ENCODE results near the gene SPAG17. TPM values are rescaled to one million over a fixed set of nuclear protein-coding genes. Genes with fewer than 3 reads are reported as not detected.
A peak's percentile ranks its signal among the peaks of the same experiment; 100 is the strongest.

The SPAG17 gene
- total RNA-seq (2014; rRNA removed): not detected in 2 replicates
- percentile 2 among the genes with signal in this experiment for Bru-seq, nascent RNA
- not detected for BruChase-seq, experiment 1, labeled RNA remaining after a 6-hour chase
- percentile 0 among the genes with signal in this experiment for BruChase-seq, experiment 2, labeled RNA remaining after a 2-hour chase
- long read RNA-seq, partial matches to known transcripts: 0 of 1 reads
- long read RNA-seq, other reads (novel, unspliced or antisense): 1 of 1 reads

GRCh38 chr1:118185084-118185832 is at the start of gene SPAG17:
Gene SPAG17, minus strand, starts transcription at chr1:118185228. Its CDS starts 71 bp downstream, at chr1:118185157.
- TF ChIP-seq EZH2 (IDR thresholded peaks at IDR 0.05; ENCODE audit: low read length, unreplicated experiment) (no peak), EZH2phosphoT487 (IDR thresholded peaks at IDR 0.05; ENCODE audit: borderline replicate concordance, low read length) (no peak), CTCF (conservative IDR thresholded peaks at IDR 0.05; ENCODE audit: low read depth, low read length) (no peak)
- CTCF ChIA-PET: no interaction called here
- Histone ChIP-seq H3K9ac (ENCODE audit: low read length) (no peak within 1 kb of the TSS), H4K20me1 (ENCODE audit: low read length) (no peaks in the 10 kb centered on the region), H3K4me2 (ENCODE audit: low read length) (no peak within 1 kb of the TSS), H3K36me3 (ENCODE audit: low read depth, low read length) (no peaks in the 10 kb centered on the region), H3F3A (ENCODE audit: low read length, unreplicated experiment) (no peaks in the 10 kb centered on the region), H3K27ac (ENCODE audit: low read length) (no peak within 1 kb of the TSS), H3K9me2 (replicated peaks; ENCODE audit: low read length) (no peaks in the 10 kb centered on the region), H3K27me3 (ENCODE audit: low read length) (peaks cover 16% of the 10 kb centered on the region; the same call in 1 of the 2 replicates), H3K4me3 (ENCODE audit: low read length) (no peak within 1 kb of the TSS), H3K79me2 (ENCODE audit: low read length) (no peaks in the 10 kb centered on the region), H3K4me1 (ENCODE audit: insufficient read depth, low read length) (no peaks in the 10 kb centered on the region), H3K9me3 (ENCODE audit: low read length) (no peaks in the 10 kb centered on the region), H2AFZ (ENCODE audit: low read length) (no peak within 1 kb of the TSS)
- BruUV-seq (replicated peaks): no TSS peak
- POLR2A ChIA-PET (ENCODE audit: unreplicated experiment): no interaction called here
- no peak for DNase-seq
- intact Hi-C loops (cut with micrococcal nuclease): no loop called here
- no peak for ATAC-seq

- no peak overlapping the region for H3K9ac ChIP-seq (ENCODE audit: low read length)
- no peak overlapping the region for H3K4me2 ChIP-seq (ENCODE audit: low read length)
- intact Hi-C loops (cut with micrococcal nuclease): no loop called here
- no peak overlapping the region for H2AFZ ChIP-seq (ENCODE audit: low read length)
- H4K20me1 ChIP-seq (ENCODE audit: low read length): no peaks in the 10 kb centered on the region
- DNase-seq (no peak), ATAC-seq (no peak)
- no peak overlapping the region for H3K4me3 ChIP-seq (ENCODE audit: low read length)
- TF ChIP-seq EZH2phosphoT487 (IDR thresholded peaks at IDR 0.05; ENCODE audit: borderline replicate concordance, low read length) (no peak), CTCF (conservative IDR thresholded peaks at IDR 0.05; ENCODE audit: low read depth, low read length) (no peak), EZH2 (IDR thresholded peaks at IDR 0.05; ENCODE audit: low read length, unreplicated experiment) (no peak)
- no peaks in the 10 kb centered on the region for H3K9me3 ChIP-seq (ENCODE audit: low read length)
- no peak overlapping the region for H3K27ac ChIP-seq (ENCODE audit: low read length)
- H3K36me3 ChIP-seq (ENCODE audit: low read depth, low read length): no peaks in the 10 kb centered on the region
- no peaks in the 10 kb centered on the region for H3K79me2 ChIP-seq (ENCODE audit: low read length)
- H3K4me1 ChIP-seq (ENCODE audit: insufficient read depth, low read length): no peaks in the 10 kb centered on the region
- H3K27me3 ChIP-seq (ENCODE audit: low read length): peaks cover 7% of the 10 kb centered on the region; the same call in 1 of the 2 replicates
- H3K9me2 ChIP-seq (replicated peaks; ENCODE audit: low read length): no peaks in the 10 kb centered on the region
- POLR2A ChIA-PET (ENCODE audit: unreplicated experiment): no interaction called here
- no peaks in the 10 kb centered on the region for H3F3A ChIP-seq (ENCODE audit: low read length, unreplicated experiment)
- no TSS peak for BruUV-seq (replicated peaks)
- CTCF ChIA-PET: no interaction called here
These were observed 40.4 kb upstream of the SPAG17 start for GRCh38 chr1:118225471-118225870.

GRCh38 chr1:118223426-118223825 is 38.4 kb upstream of the SPAG17 start:
- Histone ChIP-seq H3K36me3 (ENCODE audit: low read depth, low read length) (no peaks in the 10 kb centered on the region), H4K20me1 (ENCODE audit: low read length) (no peaks in the 10 kb centered on the region), H2AFZ (ENCODE audit: low read length) (no peak overlapping the region), H3K79me2 (ENCODE audit: low read length) (no peaks in the 10 kb centered on the region), H3K9me3 (ENCODE audit: low read length) (no peaks in the 10 kb centered on the region), H3F3A (ENCODE audit: low read length, unreplicated experiment) (no peaks in the 10 kb centered on the region), H3K9me2 (replicated peaks; ENCODE audit: low read length) (no peaks in the 10 kb centered on the region), H3K4me2 (ENCODE audit: low read length) (no peak overlapping the region), H3K9ac (ENCODE audit: low read length) (no peak overlapping the region), H3K4me3 (ENCODE audit: low read length) (no peak overlapping the region), H3K4me1 (ENCODE audit: insufficient read depth, low read length) (no peaks in the 10 kb centered on the region), H3K27me3 (ENCODE audit: low read length) (peaks cover 21% of the 10 kb centered on the region; the same call in 1 of the 2 replicates), H3K27ac (ENCODE audit: low read length) (no peak overlapping the region)
- BruUV-seq (replicated peaks): no TSS peak
- ATAC-seq (no peak), DNase-seq (peak; percentile 53)
- intact Hi-C loops (cut with micrococcal nuclease): no loop called here
- ChIA-PET POLR2A (ENCODE audit: unreplicated experiment) (no interaction called here), CTCF (interaction anchor here (0.9 kb wide), 1 partner anchor 1054 kb away, joined by 3 read pairs; no protein-coding TSS in a partner anchor)
- TF ChIP-seq CTCF (conservative IDR thresholded peaks at IDR 0.05; ENCODE audit: low read depth, low read length) (peak; percentile 64), EZH2phosphoT487 (IDR thresholded peaks at IDR 0.05; ENCODE audit: borderline replicate concordance, low read length) (no peak)
